Left lung (tissue), 10 donors: Measurements from ENCODE around the gene MMP14. TPM values are rescaled to one million over a fixed set of nuclear protein-coding genes. Genes with fewer than 3 reads are reported as not detected.
"Not testable (repeated sequence)": the region's sequence is repeated elsewhere in the genome, so short reads cannot be mapped to it uniquely, and the experiment has no call there.

Experiments used
- ATAC-seq: fragments of 200-7000 bp; cut with Tn5 transposase; one replicate; pipeline ENCODE4 v1.9.1; 2020; ENCODE audit warnings: moderate library complexity
- DNase-seq, 4 donors: peaks; one replicate each; pipeline ENCODE4 v3.0.0-alpha.2; 2013 to 2020
- H3K27ac ChIP-seq, 2 donors: fragments of 200-600 bp; sonication (generic) in 1 of 2; one replicate each; pipeline versions ENCODE4 v1.5.0 to v1.8.0; 2020 to 2021
- H3K27me3 ChIP-seq, 2 donors: fragments of 200-600 bp; sonication (generic) in 1 of 2; one replicate each; pipeline versions ENCODE4 v1.5.0 to v1.8.0; 2020 to 2021
- H3K36me3 ChIP-seq, 2 donors: fragments of 200-600 bp; sonication (generic) in 1 of 2; one replicate each; pipeline versions ENCODE4 v1.5.0 to v1.8.0; 2020 to 2021
- H3K4me1 ChIP-seq, 2 donors: fragments of 200-600 bp; one replicate each; pipeline ENCODE4 v1.8.0; 2021
- H3K4me3 ChIP-seq, 2 donors: fragments of 200-600 bp; sonication (generic) in 1 of 2; one replicate each; pipeline versions ENCODE4 v1.5.0 to v1.8.0; 2020 to 2021; ENCODE audit warnings: mild to moderate bottlenecking in 1 of 2
- H3K9me3 ChIP-seq, 2 donors: fragments of 200-600 bp; sonication (generic) in 1 of 2; one replicate each; pipeline versions ENCODE4 v1.5.0 to v1.8.0; 2020 to 2021
- intact Hi-C, 2 donors: fragments of 100-400 bp; cut with DNase I; formaldehyde crosslinking; loops; one replicate each; pipeline versions ENCODE4 v1.11.2 to v1.14.2; 2022
- polyA plus RNA-seq, 6 donors: library from polyadenylated mRNA; unstranded; fragments of 120-200 nt; gene quantifications; one replicate each; pipeline ENCODE4 v1.2.1, GENCODE V29; 2013; ENCODE audit not compliant: insufficient read length in 6 of 6
- total RNA-seq, 2 donors: library from RNA; stranded (reverse); fragmentation: NEBNext Ultra II Directional; extraction: Animal tissue kit (Norgen Biotek cat#: 25700); gene quantifications; one replicate each; pipeline ENCODE4 v1.2.1, GENCODE V29; 2021
- TF ChIP-seq, protein P1 (sequence below), 2 donors: fragments of 200-600 bp; sonication (generic) in 1 of 2; IDR thresholded peaks; one replicate each; pipeline versions ENCODE4 v1.5.0 to v1.8.0; 2021; ENCODE audit warnings: antibody characterized with exemption in 2 of 2
- donor health status: DM: no; HTN: yes; CAD: no.
- donor health status: DM: no; HTN: no; CAD: no.

MMP14 gene
- total and polyA plus RNA-seq, 8 donors: 169 to 225 (median 195) TPM

- ATAC-seq: no peak
- no peak for DNase-seq
- Histone ChIP-seq H3K4me3 (no peak overlapping the region), H3K36me3 (no peaks in the 10 kb centered on the region), H3K27me3 (peaks cover 0 to 4% of the 10 kb centered on the region in 2 donors), H3K9me3 (no peaks in the 10 kb centered on the region), H3K27ac (no peak overlapping the region), H3K4me1 (peaks cover 18 to 32% of the 10 kb centered on the region in 2 donors)
- intact Hi-C loops: loop anchor here in 1 of 2 donors (5.0 kb wide), 1 partner anchor 33 kb away; no protein-coding TSS in a partner anchor
- TF ChIP-seq, protein P1, sequence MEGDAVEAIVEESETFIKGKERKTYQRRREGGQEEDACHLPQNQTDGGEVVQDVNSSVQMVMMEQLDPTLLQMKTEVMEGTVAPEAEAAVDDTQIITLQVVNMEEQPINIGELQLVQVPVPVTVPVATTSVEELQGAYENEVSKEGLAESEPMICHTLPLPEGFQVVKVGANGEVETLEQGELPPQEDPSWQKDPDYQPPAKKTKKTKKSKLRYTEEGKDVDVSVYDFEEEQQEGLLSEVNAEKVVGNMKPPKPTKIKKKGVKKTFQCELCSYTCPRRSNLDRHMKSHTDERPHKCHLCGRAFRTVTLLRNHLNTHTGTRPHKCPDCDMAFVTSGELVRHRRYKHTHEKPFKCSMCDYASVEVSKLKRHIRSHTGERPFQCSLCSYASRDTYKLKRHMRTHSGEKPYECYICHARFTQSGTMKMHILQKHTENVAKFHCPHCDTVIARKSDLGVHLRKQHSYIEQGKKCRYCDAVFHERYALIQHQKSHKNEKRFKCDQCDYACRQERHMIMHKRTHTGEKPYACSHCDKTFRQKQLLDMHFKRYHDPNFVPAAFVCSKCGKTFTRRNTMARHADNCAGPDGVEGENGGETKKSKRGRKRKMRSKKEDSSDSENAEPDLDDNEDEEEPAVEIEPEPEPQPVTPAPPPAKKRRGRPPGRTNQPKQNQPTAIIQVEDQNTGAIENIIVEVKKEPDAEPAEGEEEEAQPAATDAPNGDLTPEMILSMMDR (IDR thresholded peaks at IDR 0.05): no peak
These were observed 18.8 kb downstream of the MMP14 start for GRCh38 chr14:22854963-22855724.

DNA sequence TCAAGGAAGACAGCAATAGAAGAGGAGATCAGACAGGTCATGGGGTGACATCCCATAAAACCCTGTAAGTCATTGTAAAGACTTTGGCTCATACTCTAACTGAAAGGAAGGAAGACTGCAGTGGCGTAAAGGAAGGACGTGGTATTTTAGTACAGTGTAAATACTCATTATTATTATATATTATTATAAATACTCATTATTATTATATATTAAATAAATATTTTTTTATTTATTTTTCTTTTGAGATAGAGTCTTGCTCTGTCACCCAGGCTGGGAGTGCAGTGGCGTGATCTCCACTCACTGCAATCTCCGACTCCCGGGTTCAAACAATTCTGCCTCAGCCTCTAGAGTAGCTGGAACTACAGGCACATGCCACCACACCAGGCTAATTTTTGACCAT lies 20.0 kb downstream of the MMP14 start:
- Histone ChIP-seq H3K4me1 (peaks cover 9 to 21% of the 10 kb centered on the region in 2 donors), H3K9me3 (no peaks in the 10 kb centered on the region), H3K27me3 (peaks cover 0 to 4% of the 10 kb centered on the region in 2 donors), H3K27ac (no peak overlapping the region), H3K4me3 (no peak overlapping the region), H3K36me3 (no peaks in the 10 kb centered on the region)
- DNase-seq (no peak), ATAC-seq (no peak)
- intact Hi-C loops: loop anchor here in 1 of 2 donors (5.0 kb wide), 1 partner anchor 34 kb away; no protein-coding TSS in a partner anchor
- TF ChIP-seq, protein P1 (IDR thresholded peaks at IDR 0.05): no peak

- DNase-seq, intact Hi-C loops, H3K4me1 ChIP-seq, H3K27ac ChIP-seq, H3K36me3 ChIP-seq, H3K27me3 ChIP-seq, H3K9me3 ChIP-seq, H3K4me3 ChIP-seq, ATAC-seq: not testable (repeated sequence)
These were observed 24.0 kb downstream of the MMP14 start for GRCh38 chr14:22860377-22860776.

- intact Hi-C loops: no loop called here
- Histone ChIP-seq H3K36me3 (no peaks in the 10 kb centered on the region), H3K4me3 (no peak overlapping the region), H3K27ac (no peak overlapping the region), H3K9me3 (no peaks in the 10 kb centered on the region), H3K4me1 (no peaks in the 10 kb centered on the region), H3K27me3 (peaks cover 0 to 4% of the 10 kb centered on the region in 2 donors)
- ATAC-seq (no peak), DNase-seq (no peak)
- TF ChIP-seq, protein P1 (IDR thresholded peaks at IDR 0.05): no peak
These were observed 25.3 kb downstream of the MMP14 start for GRCh38 chr14:22861651-22862050.

DNA sequence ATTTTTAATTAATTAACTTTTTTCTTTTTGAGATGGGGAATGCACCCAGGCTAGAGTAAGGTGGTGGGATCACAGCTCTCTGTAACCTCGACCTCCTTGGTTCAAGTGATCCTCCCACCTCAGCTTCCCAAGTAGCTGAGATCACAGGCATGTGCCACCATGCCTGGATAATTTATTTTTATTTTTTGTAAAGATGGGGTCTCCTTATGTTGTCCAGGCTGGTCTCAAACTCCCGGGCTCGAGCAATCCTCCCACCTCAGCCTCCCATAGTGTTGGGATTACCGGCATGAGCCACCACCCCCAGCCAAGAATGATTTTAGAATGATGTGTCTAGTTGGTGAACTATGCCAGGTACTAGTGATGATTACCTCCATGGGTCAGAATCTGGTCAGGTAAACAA lies 28.6 kb downstream of the MMP14 start:
- intact Hi-C loops: no loop called here
- Histone ChIP-seq H3K36me3 (no peaks in the 10 kb centered on the region), H3K27ac (no peak overlapping the region), H3K4me1 (peaks cover 0 to 6% of the 10 kb centered on the region in 2 donors), H3K4me3 (no peak overlapping the region), H3K9me3 (no peaks in the 10 kb centered on the region), H3K27me3 (no peaks in the 10 kb centered on the region)
- DNase-seq (no peak), ATAC-seq (no peak)
- TF ChIP-seq, protein P1 (IDR thresholded peaks at IDR 0.05): no peak
